K562 (cell line): ENCODE measurements around the gene LIMCH1. TPM values are rescaled to one million over a fixed set of nuclear protein-coding genes. Genes with fewer than 3 reads are reported as not detected.

Experiments
- ATAC-seq: fragments of 200-7000 bp; cut with Tn5 transposase; 3 replicates; pipeline ENCODE4 v1.9.1; 2020; ENCODE audit warnings: moderate library complexity
- BruUV-seq: library from RNA; stranded (reverse); fragments of 400-500 nt; replicated peaks from 2 replicates; lab custom pipeline; 2021; lab: Mats Ljungman, UMichigan
- CTCF ChIA-PET: fragments of 300-600 bp; formaldehyde crosslinking; extraction: SDS; loops from one replicate; lab custom pipeline; 2021; ENCODE audit warnings: low intra/inter-chr PET ratio; lab: Yijun Ruan, JAX
- POLR2A ChIA-PET: fragments of 300-600, 350-650 bp; sonication (Branson Sonifier 250); formaldehyde crosslinking; extraction: SDS; loops from one replicate; lab custom pipeline; 2021; ENCODE audit warnings: antibody characterized with exemption, inconsistent platforms; lab: Yijun Ruan, JAX
- DNase-seq, 4 experiments: peaks; one replicate each; pipeline versions ENCODE4 v3.0.0 to v3.0.0-alpha.2; 2011 to 2018; ENCODE audit warnings: low spot score in 3 of 4, mixed read lengths in 3 of 4; ENCODE audit errors: extremely low read depth in 1 of 4
- FAIRE-seq: peaks from 2 replicates; lab custom pipeline; 2011; peaks lifted over from hg19 to GRCh38; lab: Jason Lieb, UNC
- H2AFZ ChIP-seq: 2 replicates; pipeline ENCODE4 v1.6.0; 2011; ENCODE audit warnings: low read depth, low read length, control low read depth, inconsistent platforms
- H3K27ac ChIP-seq: fragments of 200-600 bp; 3 replicates; pipeline ENCODE4 v1.8.0; 2011; ENCODE audit warnings: low read depth, mild to moderate bottlenecking, control low read depth, inconsistent platforms, low read length, moderate library complexity, mixed read lengths; ENCODE audit errors: extremely low read depth
- H3K27me3 ChIP-seq, 2 experiments: fragments of 300-600 bp in 1 of 2; 2 replicates in 1 of 2; 3 replicates in 1 of 2; pipeline versions ENCODE4 v1.6.0 to v1.8.0; 2011; ENCODE audit warnings: inconsistent platforms in 2 of 2, low read length in 2 of 2, mild to moderate bottlenecking in 1 of 2, mixed read lengths in 1 of 2, moderate library complexity in 1 of 2; ENCODE audit not compliant: control insufficient read depth in 2 of 2, insufficient read depth in 2 of 2
- H3K36me3 ChIP-seq: fragments of 300-600 bp; 3 replicates; pipeline ENCODE4 v1.8.0; 2011; ENCODE audit warnings: mild to moderate bottlenecking, low read length, inconsistent platforms; ENCODE audit not compliant: control insufficient read depth, insufficient read depth
- H3K4me1 ChIP-seq, 2 experiments: fragments of 200-600 bp in 1 of 2; replicated peaks in 1 of 2; 2 replicates in 1 of 2; 3 replicates in 1 of 2; pipeline versions ENCODE4 v1.5.1 to v1.8.0; 2011; ENCODE audit warnings: inconsistent platforms in 2 of 2, low read length in 2 of 2, mild to moderate bottlenecking in 1 of 2, mixed read lengths in 1 of 2, moderate library complexity in 1 of 2; ENCODE audit not compliant: control insufficient read depth in 2 of 2, insufficient read depth in 2 of 2
- H3K4me2 ChIP-seq: 2 replicates; pipeline ENCODE4 v1.6.1; 2011; ENCODE audit warnings: low read length, control low read depth, inconsistent platforms, mixed read lengths; ENCODE audit not compliant: insufficient read depth
- H3K4me3 ChIP-seq: fragments of 200-600 bp; sonication (generic), shearing (Covaris generic); 2 replicates; pipeline ENCODE4 v1.5.1; 2016; ENCODE audit warnings: control low read depth, inconsistent platforms
- H3K79me2 ChIP-seq: fragments of 200-600 bp; 3 replicates; pipeline ENCODE4 v1.8.0; 2011; ENCODE audit warnings: low read length, inconsistent platforms; ENCODE audit not compliant: control insufficient read depth, insufficient read depth
- H3K9ac ChIP-seq, 2 experiments: 2 replicates each; pipeline versions ENCODE4 v1.6.0 to v1.6.1; 2011; ENCODE audit warnings: low read depth in 2 of 2, low read length in 2 of 2, control low read depth in 1 of 2, inconsistent platforms in 1 of 2, mild to moderate bottlenecking in 1 of 2, mixed read lengths in 1 of 2; ENCODE audit not compliant: insufficient read depth in 1 of 2
- H3K9me1 ChIP-seq: one replicate; pipeline ENCODE4 v1.6.0; 2011; ENCODE audit warnings: inconsistent platforms, mild to moderate bottlenecking, low read length, moderate library complexity; ENCODE audit not compliant: control insufficient read depth, insufficient read depth
- H3K9me3 ChIP-seq: replicated peaks from 2 replicates; pipeline ENCODE4 v1.5.1; 2011; ENCODE audit warnings: low read depth, low read length, inconsistent platforms; ENCODE audit not compliant: control insufficient read depth, insufficient read depth
- H4K20me1 ChIP-seq: replicated peaks from 2 replicates; pipeline ENCODE4 v1.6.1; 2011; ENCODE audit warnings: low read length, inconsistent platforms, mixed read lengths; ENCODE audit not compliant: control insufficient read depth, insufficient read depth
- CHAMP1 ChIP-seq: fragments of 450-650 bp; IDR thresholded peaks from 2 replicates; pipeline ENCODE4 v1.6.1; 2016; ENCODE audit warnings: mild to moderate bottlenecking
- CHD1 ChIP-seq: fragments of 200-600 bp; sonication (generic); IDR thresholded peaks from one replicate; pipeline ENCODE4 v1.6.1; 2012; ENCODE audit warnings: mild to moderate bottlenecking, moderate library complexity, low read length, inconsistent platforms
- E2F6 ChIP-seq, 2 experiments: IDR thresholded peaks; 2 replicates each; pipeline ENCODE4 v1.6.1; 2011; ENCODE audit warnings: borderline replicate concordance in 1 of 2, control low read depth in 1 of 2, low read depth in 1 of 2, low read length in 1 of 2, mild to moderate bottlenecking in 1 of 2, mixed read lengths in 1 of 2, moderate library complexity in 1 of 2; ENCODE audit not compliant: insufficient read depth in 1 of 2, insufficient read length in 1 of 2, poor library complexity in 1 of 2, severe bottlenecking in 1 of 2; ENCODE audit errors: extremely low read depth in 1 of 2
- ERF ChIP-seq: fragments of 450-650 bp; formaldehyde crosslinking; IDR thresholded peaks from 2 replicates; pipeline ENCODE4 v1.4.0; 2020; ENCODE audit warnings: mild to moderate bottlenecking, mixed read lengths
- GATAD2B ChIP-seq: fragments of 450-650 bp; IDR thresholded peaks from 2 replicates; pipeline ENCODE4 v1.6.1; 2017; ENCODE audit warnings: mild to moderate bottlenecking, borderline replicate concordance
- HOXB6 ChIP-seq: fragments of 250-450 bp; sonication (Bioruptor Pico); IDR thresholded peaks from 2 replicates; pipeline ENCODE4 v1.5.1; 2022; ENCODE audit warnings: mild to moderate bottlenecking, borderline replicate concordance
- MCM2 ChIP-seq: fragments of 450-650 bp; IDR thresholded peaks from 2 replicates; pipeline ENCODE4 v1.6.1; 2017; ENCODE audit warnings: low read depth, mild to moderate bottlenecking
- MNT ChIP-seq, 2 experiments: fragments of 450-650 bp; conservative IDR thresholded peaks; 2 replicates each; pipeline ENCODE4 v1.6.1; 2017; ENCODE audit warnings: mild to moderate bottlenecking in 2 of 2, moderate library complexity in 2 of 2
- RBM25 ChIP-seq: fragments of 200-400 bp; formaldehyde crosslinking; IDR thresholded peaks from 2 replicates; pipeline ENCODE4 v1.6.1; 2018; ENCODE audit warnings: low read length, low read depth, moderate library complexity; ENCODE audit not compliant: severe bottlenecking
- SMAD1 ChIP-seq: fragments of 150-350 bp; IDR thresholded peaks from 2 replicates; pipeline ENCODE4 v1.6.1; 2014; ENCODE audit warnings: low read length, low read depth; ENCODE audit not compliant: partially characterized antibody
- SMARCC2 ChIP-seq: fragments of 450-650 bp; IDR thresholded peaks from 2 replicates; pipeline ENCODE4 v1.6.1; 2017; ENCODE audit warnings: antibody characterized with exemption, moderate library complexity, mild to moderate bottlenecking, low read depth
- SREBF2 ChIP-seq: sonication (generic); formaldehyde crosslinking; IDR thresholded peaks from 2 replicates; pipeline ENCODE4 v1.4.0; 2020; ENCODE audit warnings: mild to moderate bottlenecking, missing genetic modification reagents
- WGBS: fragments of 100-300 bp; shearing (Covaris generic); methylation state at CpG from one replicate; pipeline ENCODE4 v1.1.6; 2016; ENCODE audit warnings: low coverage, mixed read lengths; ENCODE audit not compliant: insufficient coverage; ENCODE audit errors: missing lambda C conversion rate; 5-methylcytosine and 5-hydroxymethylcytosine counted together
- in situ Hi-C: fragments of 300-500 bp; cut with MboI; formaldehyde crosslinking; loops from 4 replicates; pipeline ENCODE4 v1.15.0; 2018; ENCODE audit warnings: inconsistent platforms, mixed read lengths
- intact Hi-C: fragments of 100-400 bp; cut with micrococcal nuclease; formaldehyde crosslinking; loops from 2 replicates; pipeline ENCODE4 v1.14.2; 2022
- polyA plus RNA-seq, 8 experiments: library from polyadenylated mRNA; depleted of rRNA in 4 of 8; stranded (reverse) in 5 of 8; unstranded in 3 of 8; fragments of >200 nt; fragmentation: Nextera tagmentation in 2 of 8; fragmentation: Illumina TruSeq in 1 of 8; extraction: Ambion mirVana in 2 of 8; extraction: Trizol in 1 of 8; gene quantifications; 2 replicates each; pipeline versions ENCODE4 v1.2.1 to v1.2.3, GENCODE V29; 2011 to 2014; ENCODE audit warnings: inconsistent platforms in 1 of 8, missing spikeins in 1 of 8
- total RNA-seq, 7 experiments: library from RNA; depleted of rRNA in 6 of 7; stranded (reverse); fragments of >200 nt in 6 of 7; fragmentation: Illumina TruSeq in 2 of 7; extraction: Trizol in 2 of 7; gene quantifications; 2 replicates each; pipeline versions ENCODE4 v1.2.1 to v1.2.3, GENCODE V29; 2011 to 2021; ENCODE audit warnings: low replicate concordance in 1 of 7
- TF ChIP-seq, protein P1 (sequence below): fragments of 450-650 bp; IDR thresholded peaks from 2 replicates; pipeline ENCODE4 v1.6.1; 2016; ENCODE audit warnings: antibody characterized with exemption

The LIMCH1 gene
- total and polyA plus RNA-seq, 9 of the 15 experiments (the other 6 are each of a cell fraction or from before 2014, with no cell fraction given): 0.35 TPM; not detected in 8

DNA sequence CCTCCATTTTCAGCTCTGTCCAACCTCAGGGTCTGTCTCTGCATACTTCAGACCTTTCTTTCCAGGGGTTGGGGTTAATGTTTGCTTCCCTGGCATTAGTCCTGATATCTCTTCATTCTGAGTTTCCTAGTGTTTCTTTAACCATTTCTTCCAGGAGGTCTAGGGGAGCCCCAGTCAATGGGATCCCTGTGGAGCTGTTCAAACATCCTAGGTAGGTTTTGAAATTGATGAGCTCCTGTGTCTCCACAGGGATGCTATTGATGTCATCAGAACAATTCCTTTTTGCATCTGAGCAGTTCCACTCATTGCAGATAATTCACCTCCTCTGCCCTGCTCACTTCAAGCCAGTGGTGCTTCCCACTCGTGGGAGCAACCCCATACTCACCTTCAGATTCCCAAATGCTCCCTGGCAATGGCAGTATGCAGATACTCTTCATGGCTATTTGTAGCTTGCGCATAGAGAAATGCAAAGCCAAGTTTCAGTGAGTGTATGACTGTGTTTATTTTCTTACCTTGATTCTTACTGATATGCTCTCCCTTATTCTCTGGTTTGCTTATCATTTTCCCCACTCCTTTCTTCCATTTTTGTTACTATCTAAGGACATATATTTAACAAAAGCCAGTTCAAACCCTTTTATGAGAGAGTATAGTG is 33.7 kb upstream of the LIMCH1 start (continued):
- no peak for TF ChIP-seq RBM25
- TF ChIP-seq, all 486 proteins: peak for 0

DNA sequence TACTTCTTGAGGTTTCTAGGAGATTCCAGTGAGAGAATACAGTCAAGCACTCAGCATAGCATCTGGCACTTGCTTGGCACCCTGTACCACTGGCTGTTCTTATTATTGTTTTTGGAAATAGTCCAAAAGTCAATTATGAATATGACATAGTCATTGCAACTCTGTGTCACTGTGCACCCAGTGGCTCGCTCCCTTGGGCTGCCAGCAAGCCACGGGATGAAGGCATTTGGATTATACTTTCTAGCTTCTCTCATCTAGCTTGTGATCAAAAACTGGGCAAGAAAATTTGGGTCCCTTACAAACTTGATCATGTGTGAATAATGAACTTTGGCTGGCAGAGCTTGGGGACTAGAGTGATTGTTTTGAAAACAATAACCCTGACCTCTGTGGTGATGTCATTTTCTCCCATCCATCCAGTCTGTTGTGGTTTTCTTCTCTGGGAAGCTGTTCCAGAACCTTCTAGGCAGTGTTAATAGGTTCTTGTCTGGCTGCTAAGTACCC is 32.7 kb upstream of the LIMCH1 start:
- DNase-seq: no peak
- in situ Hi-C loops: no loop called here
- H2AFZ ChIP-seq: no peak overlapping the region
- H3K9ac ChIP-seq: no peak overlapping the region
- intact Hi-C loops: no loop called here
- H3K36me3 ChIP-seq: no peaks in the 10 kb centered on the region
- H4K20me1 ChIP-seq: no peaks in the 10 kb centered on the region
- no peak for FAIRE-seq
- POLR2A ChIA-PET: no interaction called here
- no peak for ATAC-seq
- H3K9me1 ChIP-seq: no peaks in the 10 kb centered on the region
- H3K4me2 ChIP-seq: no peak overlapping the region
- H3K9me3 ChIP-seq: no peaks in the 10 kb centered on the region
- H3K4me3 ChIP-seq: no peak overlapping the region
- no peaks in the 10 kb centered on the region for H3K79me2 ChIP-seq
- no peak overlapping the region for H3K27ac ChIP-seq
- H3K27me3 ChIP-seq: no peaks in the 10 kb centered on the region
- CTCF ChIA-PET: no interaction called here
- no TSS peak for BruUV-seq
- 0% methylated on average over 2 of the region's 2 CpGs for WGBS
- H3K4me1 ChIP-seq: no peaks in the 10 kb centered on the region
- no peak for TF ChIP-seq SREBF2
- TF ChIP-seq SMAD1: no peak
- TF ChIP-seq, protein P1, sequence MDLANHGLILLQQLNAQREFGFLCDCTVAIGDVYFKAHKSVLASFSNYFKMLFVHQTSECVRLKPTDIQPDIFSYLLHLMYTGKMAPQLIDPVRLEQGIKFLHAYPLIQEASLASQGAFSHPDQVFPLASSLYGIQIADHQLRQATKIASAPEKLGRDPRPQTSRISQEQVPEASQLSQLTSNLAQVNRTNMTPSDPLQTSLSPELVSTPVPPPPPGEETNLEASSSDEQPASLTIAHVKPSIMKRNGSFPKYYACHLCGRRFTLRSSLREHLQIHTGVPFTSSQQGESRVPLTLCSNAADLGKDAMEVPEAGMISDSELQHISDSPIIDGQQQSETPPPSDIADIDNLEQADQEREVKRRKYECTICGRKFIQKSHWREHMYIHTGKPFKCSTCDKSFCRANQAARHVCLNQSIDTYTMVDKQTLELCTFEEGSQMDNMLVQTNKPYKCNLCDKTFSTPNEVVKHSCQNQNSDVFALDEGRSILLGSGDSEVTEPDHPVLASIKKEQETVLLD: no peak
- no peak for TF ChIP-seq MNT (conservative IDR thresholded peaks at IDR 0.05)
- TF ChIP-seq CHD1: no peak
- no peak for TF ChIP-seq SMARCC2
- no peak for TF ChIP-seq E2F6 (IDR thresholded peaks at IDR 0.05; ENCODE audit: borderline replicate concordance in 1 of 2, extremely low read depth in 1 of 2, insufficient read depth in 1 of 2, insufficient read length in 1 of 2, low read depth in 1 of 2, low read length in 1 of 2, poor library complexity in 1 of 2, severe bottlenecking in 1 of 2)
- TF ChIP-seq ERF (CRISPR knock-in tag): no peak
- TF ChIP-seq GATAD2B: no peak
- TF ChIP-seq CHAMP1: no peak
- no peak for TF ChIP-seq HOXB6 (CRISPR knock-in tag)
- TF ChIP-seq MCM2: no peak
